Breast epithelium (tissue), 4 donors: Measurements from ENCODE around the gene DCANP1. TPM values are rescaled to one million over a fixed set of nuclear protein-coding genes. Genes with fewer than 3 reads are reported as not detected.

ENCODE experiments used
- DNase-seq, 2 donors: peaks; one replicate each; pipeline ENCODE4 v3.0.0-alpha.2; 2019; ENCODE audit warnings: low spot score in 2 of 2
- H3K27ac ChIP-seq, 2 donors: fragments of 200-600 bp; sonication (generic) in 1 of 2; one replicate each; pipeline ENCODE4 v1.5.1; 2016 to 2019; ENCODE audit warnings: mild to moderate bottlenecking in 1 of 2
- H3K27me3 ChIP-seq, 2 donors: fragments of 200-600 bp; sonication (generic) in 1 of 2; one replicate each; pipeline versions ENCODE4 v1.5.1 to v1.6.0; 2017 to 2019; ENCODE audit warnings: control low read depth in 1 of 2, mild to moderate bottlenecking in 1 of 2
- H3K36me3 ChIP-seq: fragments of 200-600 bp; one replicate; pipeline ENCODE4 v1.5.1; 2019
- H3K4me1 ChIP-seq, 2 donors: fragments of 200-600 bp; sonication (generic); one replicate each; pipeline ENCODE4 v1.5.1; 2016 to 2019; ENCODE audit warnings: control low read depth in 1 of 2
- H3K4me3 ChIP-seq, 3 donors: fragments of 200-600 bp; sonication (generic); 1 replicate in 2 of 3; 2 replicates in 1 of 3; pipeline ENCODE4 v1.5.1; 2016 to 2019; ENCODE audit warnings: mild to moderate bottlenecking in 3 of 3, moderate library complexity in 2 of 3
- H3K9me3 ChIP-seq, 2 donors: fragments of 200-600 bp; sonication (generic) in 1 of 2; one replicate each; pipeline ENCODE4 v1.5.1; 2016 to 2019; ENCODE audit warnings: control low read depth in 1 of 2
- POLR2A ChIP-seq: fragments of 450-650 bp; IDR thresholded peaks from one replicate; pipeline ENCODE4 v1.6.1; 2016; ENCODE audit warnings: antibody characterized with exemption, mild to moderate bottlenecking, moderate library complexity
- POLR2AphosphoS5 ChIP-seq, 3 donors: sonication (generic); formaldehyde crosslinking; IDR thresholded peaks; one replicate each; pipeline ENCODE4 v1.6.1; 2017; ENCODE audit warnings: antibody characterized with exemption in 3 of 3
- intact Hi-C: fragments of 100-400 bp; cut with DNase I; formaldehyde crosslinking; loops from one replicate; pipeline ENCODE4 v1.15.1; 2023; ENCODE audit warnings: low total_unique reads
- total RNA-seq, 3 donors: library from RNA; depleted of rRNA; stranded (reverse); fragments of >200 nt; gene quantifications; one replicate each; pipeline ENCODE4 v1.1.0, GENCODE V29; 2016
- TF ChIP-seq, protein P1 (sequence below), 3 donors: fragments of 450-650 bp; IDR thresholded peaks; one replicate each; pipeline ENCODE4 v1.5.1; 2016 to 2017; ENCODE audit warnings: antibody characterized with exemption in 3 of 3, mild to moderate bottlenecking in 3 of 3, moderate library complexity in 3 of 3

DCANP1 gene
- total RNA-seq, 3 donors from 2014 or later: not detected

DNA sequence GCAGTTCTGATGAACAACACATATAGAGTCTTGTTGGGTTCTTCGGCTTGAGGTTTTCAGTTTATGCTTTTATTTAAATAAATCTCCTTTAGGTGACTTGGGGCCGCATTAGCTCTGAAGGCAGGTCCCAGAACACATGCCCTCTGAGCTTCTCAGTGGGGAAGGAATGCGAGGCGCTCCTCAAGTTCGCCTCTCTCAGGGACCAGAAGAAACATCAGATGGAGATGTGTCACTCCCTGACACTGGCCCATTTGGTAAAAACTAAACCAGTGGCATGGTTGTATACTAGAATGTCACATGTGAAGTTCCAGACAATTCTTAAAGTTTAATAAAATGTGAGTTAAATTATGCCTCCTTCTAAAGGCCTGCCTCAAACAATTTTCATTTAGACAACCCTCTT is 50.1 kb downstream of the DCANP1 start:
- H3K4me3 ChIP-seq: no peak overlapping the region
- TF ChIP-seq POLR2A (no peak), POLR2AphosphoS5 (IDR thresholded peaks at IDR 0.05) (no peak)
- TF ChIP-seq, protein P1, sequence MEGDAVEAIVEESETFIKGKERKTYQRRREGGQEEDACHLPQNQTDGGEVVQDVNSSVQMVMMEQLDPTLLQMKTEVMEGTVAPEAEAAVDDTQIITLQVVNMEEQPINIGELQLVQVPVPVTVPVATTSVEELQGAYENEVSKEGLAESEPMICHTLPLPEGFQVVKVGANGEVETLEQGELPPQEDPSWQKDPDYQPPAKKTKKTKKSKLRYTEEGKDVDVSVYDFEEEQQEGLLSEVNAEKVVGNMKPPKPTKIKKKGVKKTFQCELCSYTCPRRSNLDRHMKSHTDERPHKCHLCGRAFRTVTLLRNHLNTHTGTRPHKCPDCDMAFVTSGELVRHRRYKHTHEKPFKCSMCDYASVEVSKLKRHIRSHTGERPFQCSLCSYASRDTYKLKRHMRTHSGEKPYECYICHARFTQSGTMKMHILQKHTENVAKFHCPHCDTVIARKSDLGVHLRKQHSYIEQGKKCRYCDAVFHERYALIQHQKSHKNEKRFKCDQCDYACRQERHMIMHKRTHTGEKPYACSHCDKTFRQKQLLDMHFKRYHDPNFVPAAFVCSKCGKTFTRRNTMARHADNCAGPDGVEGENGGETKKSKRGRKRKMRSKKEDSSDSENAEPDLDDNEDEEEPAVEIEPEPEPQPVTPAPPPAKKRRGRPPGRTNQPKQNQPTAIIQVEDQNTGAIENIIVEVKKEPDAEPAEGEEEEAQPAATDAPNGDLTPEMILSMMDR (IDR thresholded peaks at IDR 0.05): no peak
- H3K4me1 ChIP-seq: peaks cover 0 to 16% of the 10 kb centered on the region in 2 donors
- intact Hi-C loops: no loop called here
- no peak overlapping the region for H3K27ac ChIP-seq
- no peaks in the 10 kb centered on the region for H3K27me3 ChIP-seq
- no peak for DNase-seq
- H3K9me3 ChIP-seq: no peaks in the 10 kb centered on the region
- no peaks in the 10 kb centered on the region for H3K36me3 ChIP-seq

DNA sequence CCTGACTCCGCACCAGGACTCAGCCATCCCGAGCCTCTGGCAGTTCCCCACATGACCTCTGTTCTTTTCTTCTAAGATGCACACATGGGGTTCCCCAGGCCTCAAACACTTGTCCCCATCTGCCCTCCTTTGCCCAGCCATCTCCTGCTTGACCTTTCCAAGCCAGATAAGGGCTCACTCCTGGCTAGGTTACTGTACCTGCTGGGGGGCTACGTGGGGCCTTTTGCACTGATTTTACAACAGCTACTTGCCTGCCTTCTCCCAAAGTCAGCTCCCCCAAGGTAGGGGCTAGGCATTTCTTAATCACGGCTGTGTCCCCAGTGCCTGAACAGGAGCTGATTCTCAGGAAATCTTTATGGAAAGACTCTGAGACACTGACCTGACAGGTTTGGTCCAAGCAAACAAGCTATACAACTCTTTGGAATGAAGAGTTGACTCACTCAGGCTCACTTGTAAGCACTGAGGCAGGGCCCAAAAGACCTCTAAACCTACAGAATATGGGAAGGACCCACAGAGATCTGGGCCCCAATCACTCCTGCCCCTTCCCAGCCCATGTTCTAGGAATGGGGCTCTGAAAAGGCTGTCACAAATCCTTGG is 50.6 kb downstream of the DCANP1 start:
- Histone ChIP-seq H3K27ac (peak overlapping the region in 1 of 2 donors; percentile 6), H3K4me1 (peaks cover 0 to 16% of the 10 kb centered on the region in 2 donors), H3K36me3 (no peaks in the 10 kb centered on the region), H3K4me3 (peak overlapping the region in 1 of 3 donors; percentile 17), H3K9me3 (no peaks in the 10 kb centered on the region), H3K27me3 (no peaks in the 10 kb centered on the region)
- TF ChIP-seq, protein P1 (IDR thresholded peaks at IDR 0.05): no peak
- TF ChIP-seq POLR2AphosphoS5 (IDR thresholded peaks at IDR 0.05) (no peak), POLR2A (no peak)
- intact Hi-C loops: no loop called here
- no peak for DNase-seq

DNA sequence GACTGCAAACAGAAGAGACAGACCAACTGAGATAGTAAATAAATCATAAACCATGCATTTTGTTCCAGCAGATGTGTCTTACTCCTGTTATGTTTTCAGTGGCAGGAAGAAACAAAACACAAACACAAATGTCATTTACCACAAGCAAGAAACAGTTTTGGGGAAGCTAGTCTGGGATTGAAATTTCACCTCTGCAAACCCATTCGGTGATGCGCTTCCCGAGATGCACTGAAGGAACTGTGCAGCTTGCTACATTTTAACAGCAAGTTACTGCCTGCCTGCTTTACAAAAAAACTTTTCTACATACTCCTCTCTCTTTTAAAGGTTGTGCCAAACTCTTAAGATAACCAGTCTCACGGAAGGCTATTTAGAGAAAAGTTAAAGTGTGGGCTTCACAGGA is 51.3 kb downstream of the DCANP1 start:
- H3K9me3 ChIP-seq: no peaks in the 10 kb centered on the region
- H3K4me3 ChIP-seq: peak overlapping the region in 1 of 3 donors; percentile 17
- no peak for DNase-seq
- TF ChIP-seq, protein P1 (IDR thresholded peaks at IDR 0.05): no peak
- no peak for TF ChIP-seq POLR2AphosphoS5 (IDR thresholded peaks at IDR 0.05)
- TF ChIP-seq POLR2A: no peak
- no peaks in the 10 kb centered on the region for H3K36me3 ChIP-seq
- peaks cover 0 to 16% of the 10 kb centered on the region in 2 donors for H3K4me1 ChIP-seq
- H3K27me3 ChIP-seq: no peaks in the 10 kb centered on the region
- intact Hi-C loops: no loop called here
- peak overlapping the region in 1 of 2 donors; percentile 6 for H3K27ac ChIP-seq

DNA sequence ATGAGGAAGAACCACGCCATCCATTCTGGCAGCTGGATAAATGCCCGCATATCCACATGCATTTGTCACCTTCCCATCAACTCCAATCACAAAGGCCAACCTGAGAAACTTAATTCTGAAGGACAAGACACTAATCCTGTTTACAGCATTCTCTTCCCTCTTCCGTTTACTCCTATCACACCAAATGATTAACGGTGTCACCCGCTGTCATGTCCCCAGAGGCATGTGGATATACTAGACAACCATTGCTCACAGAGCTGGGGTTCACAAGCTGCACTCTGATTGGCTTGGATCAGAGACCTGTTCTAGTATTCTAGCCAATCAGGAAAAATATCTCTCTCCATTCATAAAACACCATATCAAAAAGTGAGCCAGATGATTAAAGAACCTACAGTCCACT is 51.7 kb downstream of the DCANP1 start:
- no peak for DNase-seq
- intact Hi-C loops: no loop called here
- no peak for TF ChIP-seq POLR2AphosphoS5 (IDR thresholded peaks at IDR 0.05)
- TF ChIP-seq POLR2A: no peak
- Histone ChIP-seq H3K27me3 (no peaks in the 10 kb centered on the region), H3K27ac (no peak overlapping the region), H3K4me1 (peaks cover 0 to 16% of the 10 kb centered on the region in 2 donors), H3K36me3 (no peaks in the 10 kb centered on the region), H3K9me3 (no peaks in the 10 kb centered on the region), H3K4me3 (no peak overlapping the region)

Other genes with a start within 250 kb of the DCANP1 start
- 100 to 1,000 TPM; 255 to 293 (median 272) TPM for gene MACROH2A1, start 48.1 kb downstream of the DCANP1 start, total RNA-seq
- gene TIFAB, start 5.0 kb upstream of the DCANP1 start, total RNA-seq: not detected
- gene NEUROG1, start 88.6 kb upstream of the DCANP1 start, total RNA-seq: not detected
- gene CXCL14, start 131.6 kb upstream of the DCANP1 start, total RNA-seq: 1,000 to 10,000 TPM in 1 of 3 donors, 10 to 100 TPM in 2; 45.5 to 1,054 (median 46.9) TPM